SU-DHL-6 (cell line): Measurements from ENCODE around the gene IER5.

Experiments used
- H2AFZ ChIP-seq: fragments of 200-600 bp; sonication (generic); 2 replicates; pipeline ENCODE4 v1.6.1; 2014; ENCODE audit warnings: low read depth, mild to moderate bottlenecking, moderate library complexity, mixed read lengths, antibody characterized with exemption, low read length; ENCODE audit not compliant: severe bottlenecking
- H3F3A ChIP-seq: fragments of 200-600 bp; shearing (Covaris generic); 2 replicates; pipeline ENCODE4 v1.6.0; 2016; ENCODE audit warnings: antibody characterized with exemption, mild to moderate bottlenecking; ENCODE audit not compliant: insufficient read depth
- H3K27ac ChIP-seq: fragments of 200-600 bp; sonication (generic); 2 replicates; pipeline ENCODE4 v1.5.1; 2016; ENCODE audit warnings: low read depth, mild to moderate bottlenecking, low read length, moderate library complexity, mixed read lengths
- H3K27me3 ChIP-seq: fragments of 200-600 bp; sonication (generic), shearing (Covaris generic); 2 replicates; pipeline ENCODE4 v1.6.0; 2014; ENCODE audit warnings: mild to moderate bottlenecking, low read length
- H3K36me3 ChIP-seq: fragments of 200-600 bp; sonication (generic); 2 replicates; pipeline ENCODE4 v1.6.1; 2014; ENCODE audit warnings: mild to moderate bottlenecking, low read length, mixed read lengths
- H3K4me2 ChIP-seq: fragments of 300-600, 200-600 bp; shearing (Covaris generic), sonication (generic); 2 replicates; pipeline ENCODE4 v1.6.0; 2014; ENCODE audit warnings: low read length, low read depth, mild to moderate bottlenecking; ENCODE audit not compliant: poor library complexity, severe bottlenecking
- H3K4me3 ChIP-seq: fragments of 200-600 bp; sonication (generic); 2 replicates; pipeline ENCODE4 v1.5.1; 2014; ENCODE audit warnings: antibody characterized with exemption, low read length, mild to moderate bottlenecking, mixed read lengths; ENCODE audit not compliant: insufficient read depth, poor library complexity, severe bottlenecking
- H3K79me2 ChIP-seq: fragments of 200-600 bp; sonication (generic); 2 replicates; pipeline ENCODE4 v1.6.1; 2014; ENCODE audit warnings: mild to moderate bottlenecking, low read length, moderate library complexity; ENCODE audit not compliant: insufficient read depth
- H3K9ac ChIP-seq: fragments of 200-600 bp; sonication (generic); 2 replicates; pipeline ENCODE4 v1.7.0; 2014; ENCODE audit warnings: mild to moderate bottlenecking, low read length
- H3K9me2 ChIP-seq: fragments of 200-600 bp; sonication (generic); replicated peaks from 2 replicates; pipeline ENCODE4 v1.6.1; 2014; ENCODE audit warnings: low read length; ENCODE audit not compliant: insufficient read depth
- H3K9me3 ChIP-seq: fragments of 200-600 bp; sonication (generic); 2 replicates; pipeline ENCODE4 v1.6.1; 2014; ENCODE audit warnings: low read length, mixed read lengths; ENCODE audit not compliant: insufficient read depth
- H4K20me1 ChIP-seq: fragments of 200-600 bp; sonication (generic); 2 replicates; pipeline ENCODE4 v1.6.1; 2014; ENCODE audit warnings: low read depth, mild to moderate bottlenecking, antibody characterized with exemption, low read length, moderate library complexity, mixed read lengths
- CTCF ChIP-seq: fragments of 200-600 bp; sonication (generic); IDR thresholded peaks from one replicate; pipeline ENCODE4 v1.5.1; 2017; ENCODE audit warnings: antibody characterized with exemption, mild to moderate bottlenecking, low read length, moderate library complexity; ENCODE audit not compliant: insufficient read depth, poor library complexity, severe bottlenecking
- EZH2phosphoT487 ChIP-seq: fragments of 200-600 bp; sonication (generic), shearing (Covaris generic); conservative IDR thresholded peaks from 2 replicates; pipeline ENCODE4 v1.6.1; 2018; ENCODE audit warnings: mild to moderate bottlenecking, antibody characterized with exemption, low read length, moderate library complexity, mixed read lengths

The IER5 gene

GRCh38 chr1:181105134-181106021 lies 16.9 kb downstream of the IER5 start:
- Histone ChIP-seq H3K79me2 (no peaks in the 10 kb centered on the region), H3K27ac (no peak overlapping the region), H3K27me3 (no peaks in the 10 kb centered on the region), H3K9me2 (no peaks in the 10 kb centered on the region), H4K20me1 (no peaks in the 10 kb centered on the region), H3K36me3 (no peaks in the 10 kb centered on the region), H3K4me2 (peak overlapping the region; percentile 75), H3K9ac (peak overlapping the region; percentile 63), H3K9me3 (no peaks in the 10 kb centered on the region), H3K4me3 (peak overlapping the region; percentile 63), H2AFZ (peak overlapping the region; percentile 81), H3F3A (no peaks in the 10 kb centered on the region)
- no peak for TF ChIP-seq CTCF
- no peak for TF ChIP-seq EZH2phosphoT487

- Histone ChIP-seq H4K20me1 (no peaks in the 10 kb centered on the region), H3K4me2 (peak overlapping the region; percentile 62), H3K4me3 (peak overlapping the region; percentile 53), H3K27me3 (no peaks in the 10 kb centered on the region), H3K9me2 (no peaks in the 10 kb centered on the region), H2AFZ (peak overlapping the region; percentile 50), H3K27ac (no peak overlapping the region), H3K79me2 (no peaks in the 10 kb centered on the region), H3K36me3 (no peaks in the 10 kb centered on the region), H3K9ac (peak overlapping the region; percentile 22; the same call in 1 of the 2 replicates), H3K9me3 (no peaks in the 10 kb centered on the region), H3F3A (no peaks in the 10 kb centered on the region)
- TF ChIP-seq CTCF: no peak
- no peak for TF ChIP-seq EZH2phosphoT487
These were observed 17.5 kb downstream of the IER5 start for GRCh38 chr1:181106022-181106312.

GRCh38 chr1:181106479-181106878 lies 18.0 kb downstream of the IER5 start:
- no peaks in the 10 kb centered on the region for H3F3A ChIP-seq
- no peaks in the 10 kb centered on the region for H3K79me2 ChIP-seq
- no peak overlapping the region for H2AFZ ChIP-seq
- TF ChIP-seq CTCF: no peak
- TF ChIP-seq EZH2phosphoT487: no peak
- H3K9me3 ChIP-seq: no peaks in the 10 kb centered on the region
- no peak overlapping the region for H3K27ac ChIP-seq
- no peak overlapping the region for H3K9ac ChIP-seq
- no peaks in the 10 kb centered on the region for H3K27me3 ChIP-seq
- no peaks in the 10 kb centered on the region for H3K36me3 ChIP-seq
- no peak overlapping the region for H3K4me2 ChIP-seq
- H3K9me2 ChIP-seq: no peaks in the 10 kb centered on the region
- H3K4me3 ChIP-seq: no peak overlapping the region
- H4K20me1 ChIP-seq: no peaks in the 10 kb centered on the region
